Measurements from ENCODE around the gene AGAP1.

Gene AGAP1

DNA sequence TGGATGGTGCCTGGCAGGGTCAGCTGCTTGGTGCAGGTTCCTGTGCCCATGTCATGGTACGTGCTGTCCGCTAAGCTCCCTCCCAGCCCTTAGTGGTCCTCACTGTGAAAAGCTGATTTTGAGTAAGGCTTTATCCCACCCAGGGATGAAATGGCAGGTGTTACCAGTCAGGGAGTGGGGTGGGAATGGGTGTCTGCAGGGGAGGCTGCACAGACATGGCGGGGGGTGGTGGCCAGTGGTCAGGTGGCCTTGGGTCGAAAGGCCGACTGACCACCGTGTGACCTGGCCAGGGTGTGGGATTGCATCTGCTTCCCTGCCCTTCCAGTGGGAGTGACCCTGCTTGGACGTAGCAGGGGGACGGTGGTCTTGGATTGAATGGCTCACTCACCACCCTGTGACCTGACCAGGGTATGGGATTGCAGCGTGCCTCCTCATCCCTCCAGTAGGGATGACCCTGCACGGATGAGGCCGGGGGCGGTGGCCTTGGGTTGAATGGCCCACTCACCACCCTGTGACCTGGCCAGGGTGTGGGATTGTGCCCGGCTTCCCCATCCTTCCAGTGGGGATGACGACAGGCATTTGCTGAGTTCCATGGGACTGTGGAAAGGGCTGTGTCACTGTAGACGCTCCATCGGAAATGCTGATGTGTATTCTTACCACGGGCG, 29.8 kb downstream of the AGAP1 start:
- Histone ChIP-seq H3K9me3 (ENCODE audit: control insufficient read depth, low read length) (no peaks in the 10 kb centered on the region), H3K27me3 (replicated peaks; ENCODE audit: control insufficient read depth, insufficient read depth, low read length) (no peaks in the 10 kb centered on the region), H3K9ac (ENCODE audit: low read length) (no peak overlapping the region), H3K36me3 (ENCODE audit: control insufficient read depth, insufficient read depth, low read length, severe bottlenecking) (no peaks in the 10 kb centered on the region), H3K4me1 (ENCODE audit: control insufficient read depth, insufficient read depth, low read length) (peaks cover 6% of the 10 kb centered on the region), H3K4me3 (ENCODE audit: low read length) (no peak overlapping the region)
- DNase-seq (ENCODE audit: low read depth): no peak

DNA sequence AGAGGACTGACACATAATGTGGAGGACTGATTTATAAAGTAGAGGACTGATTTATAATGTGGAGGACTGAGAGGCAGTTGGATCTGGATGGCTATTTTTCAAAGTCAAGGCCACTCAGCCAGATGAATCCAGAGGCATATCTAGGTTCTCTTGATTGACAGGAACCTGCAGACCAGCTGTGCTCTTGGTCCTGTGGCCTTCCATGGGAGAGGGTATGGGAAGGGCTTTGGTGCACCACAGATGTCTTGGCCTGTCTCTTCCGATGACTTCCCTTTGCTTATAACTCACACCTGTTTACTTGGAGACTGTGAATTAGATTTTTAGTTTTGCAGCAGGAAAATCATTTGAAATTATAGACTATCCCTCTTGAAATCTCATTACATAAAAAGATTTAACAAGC, 32.3 kb downstream of the AGAP1 start:
- no peak for DNase-seq (ENCODE audit: low read depth)

GRCh38 chr2:235527806-235528469, 34.1 kb downstream of the AGAP1 start:
- Histone ChIP-seq H3K9me3 (ENCODE audit: control insufficient read depth, low read length) (no peaks in the 10 kb centered on the region), H3K36me3 (ENCODE audit: control insufficient read depth, insufficient read depth, low read length, severe bottlenecking) (no peaks in the 10 kb centered on the region), H3K27me3 (replicated peaks; ENCODE audit: control insufficient read depth, insufficient read depth, low read length) (no peaks in the 10 kb centered on the region), H3K9ac (ENCODE audit: low read length) (no peak overlapping the region), H3K4me3 (ENCODE audit: low read length) (no peak overlapping the region), H3K4me1 (ENCODE audit: control insufficient read depth, insufficient read depth, low read length) (no peaks in the 10 kb centered on the region)
- DNase-seq (ENCODE audit: low read depth): no peak

More for the DNA sequence above, 32.3 kb downstream of the AGAP1 start:
- H3K9me3 ChIP-seq (ENCODE audit: control insufficient read depth, low read length): no peaks in the 10 kb centered on the region
- H3K27me3 ChIP-seq (replicated peaks; ENCODE audit: control insufficient read depth, insufficient read depth, low read length): no peaks in the 10 kb centered on the region
- H3K4me3 ChIP-seq (ENCODE audit: low read length): no peak overlapping the region
- peaks cover 6% of the 10 kb centered on the region for H3K4me1 ChIP-seq (ENCODE audit: control insufficient read depth, insufficient read depth, low read length)
- H3K36me3 ChIP-seq (ENCODE audit: control insufficient read depth, insufficient read depth, low read length, severe bottlenecking): no peaks in the 10 kb centered on the region
- no peak overlapping the region for H3K9ac ChIP-seq (ENCODE audit: low read length)

DNA sequence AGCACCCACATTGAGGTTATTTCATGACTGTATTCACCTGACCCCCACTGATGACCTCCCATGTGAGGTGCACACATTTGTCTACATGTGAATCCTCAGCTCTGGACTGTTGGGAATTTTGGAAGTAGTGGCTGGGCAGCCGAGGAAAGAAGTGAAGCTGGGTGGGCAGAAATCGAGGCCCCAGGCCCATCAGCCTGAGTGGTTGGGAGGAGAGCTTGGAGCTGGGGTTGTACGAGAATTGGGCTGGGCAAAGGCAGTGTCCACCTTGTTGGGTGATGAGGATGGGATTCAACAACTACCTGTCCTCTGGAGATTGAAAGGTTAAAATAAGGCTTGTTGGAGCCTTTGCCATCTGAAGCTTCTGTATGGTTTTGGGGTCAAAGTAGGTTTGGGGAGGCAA, 35.8 kb downstream of the AGAP1 start:
- Histone ChIP-seq H3K36me3 (ENCODE audit: control insufficient read depth, insufficient read depth, low read length, severe bottlenecking) (no peaks in the 10 kb centered on the region), H3K27me3 (replicated peaks; ENCODE audit: control insufficient read depth, insufficient read depth, low read length) (no peaks in the 10 kb centered on the region), H3K4me3 (ENCODE audit: low read length) (no peak overlapping the region), H3K9ac (ENCODE audit: low read length) (no peak overlapping the region), H3K4me1 (ENCODE audit: control insufficient read depth, insufficient read depth, low read length) (no peaks in the 10 kb centered on the region), H3K9me3 (ENCODE audit: control insufficient read depth, low read length) (no peaks in the 10 kb centered on the region)
- DNase-seq (ENCODE audit: low read depth): no peak

DNA sequence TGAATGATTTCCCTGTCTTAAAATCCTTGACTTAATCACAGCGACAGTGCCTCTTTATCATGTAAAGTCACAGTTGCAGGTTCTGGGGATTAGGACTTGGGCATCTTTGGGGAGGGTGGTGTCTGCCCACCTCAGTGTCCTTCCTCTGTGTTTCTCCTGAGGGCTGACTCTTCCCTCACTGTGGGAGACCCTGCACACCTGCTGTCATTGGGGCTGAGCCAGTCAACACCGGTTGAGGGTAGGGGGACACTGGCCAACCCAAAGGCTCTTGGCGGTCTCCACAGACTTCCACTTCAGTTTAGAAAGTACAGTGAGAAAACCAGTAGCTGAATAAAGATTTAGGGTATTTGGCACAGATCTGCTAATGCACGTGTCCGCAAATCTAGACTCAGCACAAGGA, 36.9 kb downstream of the AGAP1 start:
- H3K4me3 ChIP-seq (ENCODE audit: low read length): no peak overlapping the region
- H3K36me3 ChIP-seq (ENCODE audit: control insufficient read depth, insufficient read depth, low read length, severe bottlenecking): no peaks in the 10 kb centered on the region
- no peak for DNase-seq (ENCODE audit: low read depth)
- no peaks in the 10 kb centered on the region for H3K9me3 ChIP-seq (ENCODE audit: control insufficient read depth, low read length)
- H3K4me1 ChIP-seq (ENCODE audit: control insufficient read depth, insufficient read depth, low read length): no peaks in the 10 kb centered on the region
- no peaks in the 10 kb centered on the region for H3K27me3 ChIP-seq (replicated peaks; ENCODE audit: control insufficient read depth, insufficient read depth, low read length)
- H3K9ac ChIP-seq (ENCODE audit: low read length): no peak overlapping the region

DNA sequence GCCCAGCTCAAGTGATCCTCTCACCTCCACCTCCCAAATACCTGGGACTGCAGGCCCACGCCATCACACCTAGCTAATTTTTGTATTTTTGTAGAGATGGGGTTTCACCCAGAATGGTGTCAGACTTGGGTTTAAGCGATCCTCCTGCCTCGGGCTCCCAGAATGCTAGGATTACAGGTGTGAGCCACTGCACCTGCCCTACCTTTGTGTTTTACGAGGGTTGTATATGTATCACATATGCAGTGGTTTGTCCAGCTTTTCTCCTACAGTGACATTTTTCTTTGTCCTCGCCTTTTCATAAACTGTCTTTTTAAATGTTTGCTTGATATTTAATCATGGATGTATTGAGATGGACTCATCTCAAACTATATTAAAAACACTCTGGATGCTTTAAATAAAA, 38.5 kb downstream of the AGAP1 start:
- H3K4me3 ChIP-seq (ENCODE audit: low read length): no peak overlapping the region
- H3K27me3 ChIP-seq (replicated peaks; ENCODE audit: control insufficient read depth, insufficient read depth, low read length): no peaks in the 10 kb centered on the region
- peaks cover under 1% of the 10 kb centered on the region for H3K4me1 ChIP-seq (ENCODE audit: control insufficient read depth, insufficient read depth, low read length)
- no peak overlapping the region for H3K9ac ChIP-seq (ENCODE audit: low read length)
- H3K9me3 ChIP-seq (ENCODE audit: control insufficient read depth, low read length): no peaks in the 10 kb centered on the region
- H3K36me3 ChIP-seq (ENCODE audit: control insufficient read depth, insufficient read depth, low read length, severe bottlenecking): no peaks in the 10 kb centered on the region
- DNase-seq (ENCODE audit: low read depth): no peak

GRCh38 chr2:235533198-235533597, 39.4 kb downstream of the AGAP1 start:
- H3K9ac ChIP-seq (ENCODE audit: low read length): no peak overlapping the region
- no peaks in the 10 kb centered on the region for H3K27me3 ChIP-seq (replicated peaks; ENCODE audit: control insufficient read depth, insufficient read depth, low read length)
- DNase-seq (ENCODE audit: low read depth): no peak
- H3K36me3 ChIP-seq (ENCODE audit: control insufficient read depth, insufficient read depth, low read length, severe bottlenecking): no peaks in the 10 kb centered on the region
- H3K4me1 ChIP-seq (ENCODE audit: control insufficient read depth, insufficient read depth, low read length): peaks cover 7% of the 10 kb centered on the region
- H3K9me3 ChIP-seq (ENCODE audit: control insufficient read depth, low read length): no peaks in the 10 kb centered on the region
- H3K4me3 ChIP-seq (ENCODE audit: low read length): no peak overlapping the region

GRCh38 chr2:235533616-235534385, 40.0 kb downstream of the AGAP1 start:
- Histone ChIP-seq H3K4me3 (ENCODE audit: low read length) (no peak overlapping the region), H3K27me3 (replicated peaks; ENCODE audit: control insufficient read depth, insufficient read depth, low read length) (no peaks in the 10 kb centered on the region), H3K9ac (ENCODE audit: low read length) (no peak overlapping the region), H3K4me1 (ENCODE audit: control insufficient read depth, insufficient read depth, low read length) (peaks cover 7% of the 10 kb centered on the region), H3K36me3 (ENCODE audit: control insufficient read depth, insufficient read depth, low read length, severe bottlenecking) (no peaks in the 10 kb centered on the region), H3K9me3 (ENCODE audit: control insufficient read depth, low read length) (no peaks in the 10 kb centered on the region)
- no peak for DNase-seq (ENCODE audit: low read depth)

- Histone ChIP-seq H3K4me3 (ENCODE audit: low read length) (no peak overlapping the region), H3K4me1 (ENCODE audit: control insufficient read depth, insufficient read depth, low read length) (peaks cover 7% of the 10 kb centered on the region)
- no peak for DNase-seq (ENCODE audit: low read depth)
These were observed 41.0 kb downstream of the AGAP1 start for GRCh38 chr2:235534678-235535422.

DNA sequence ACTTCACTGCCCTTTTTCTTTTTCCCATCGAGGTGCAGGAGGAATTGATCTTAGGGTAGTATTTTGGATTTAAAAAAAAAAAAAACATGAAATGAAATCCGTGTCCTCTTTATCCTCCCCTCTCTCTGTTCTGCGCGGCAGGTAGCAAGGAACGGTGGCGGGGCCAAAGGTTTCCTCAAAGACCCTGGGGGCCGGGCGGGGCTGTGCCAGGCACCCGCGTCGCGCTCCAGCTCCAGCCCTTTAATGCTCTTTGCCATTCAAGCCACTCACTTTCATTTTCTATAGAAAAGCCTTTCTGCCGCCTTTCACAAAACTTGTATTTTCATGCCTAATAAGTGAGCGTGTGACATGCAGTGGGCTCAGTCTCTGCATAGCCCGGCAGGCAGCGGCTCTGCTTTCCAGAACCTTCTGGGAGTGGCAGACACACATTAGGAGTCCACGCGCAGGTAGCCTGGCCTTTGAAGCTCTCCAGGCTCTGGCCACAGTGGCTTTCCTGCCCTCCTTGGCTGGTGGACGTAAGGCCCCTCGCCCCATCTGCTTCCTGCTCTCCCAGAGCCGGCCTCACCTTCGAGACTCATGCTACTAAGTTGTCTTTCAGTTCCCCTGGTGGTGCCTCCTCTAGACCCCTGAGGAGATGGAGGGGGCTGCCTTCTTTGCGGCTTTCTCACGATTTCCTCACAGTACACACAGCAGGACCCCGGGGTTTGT, 41.7 kb downstream of the AGAP1 start:
- Histone ChIP-seq H3K9ac (ENCODE audit: low read length) (no peak overlapping the region), H3K36me3 (ENCODE audit: control insufficient read depth, insufficient read depth, low read length, severe bottlenecking) (no peaks in the 10 kb centered on the region), H3K4me3 (ENCODE audit: low read length) (no peak overlapping the region), H3K4me1 (ENCODE audit: control insufficient read depth, insufficient read depth, low read length) (peaks cover 7% of the 10 kb centered on the region), H3K9me3 (ENCODE audit: control insufficient read depth, low read length) (no peaks in the 10 kb centered on the region), H3K27me3 (replicated peaks; ENCODE audit: control insufficient read depth, insufficient read depth, low read length) (no peaks in the 10 kb centered on the region)
- DNase-seq (ENCODE audit: low read depth): no peak

More at GRCh38 chr2:235534678-235535422, 41.0 kb downstream of the AGAP1 start:
- Histone ChIP-seq H3K27me3 (replicated peaks; ENCODE audit: control insufficient read depth, insufficient read depth, low read length) (no peaks in the 10 kb centered on the region), H3K9me3 (ENCODE audit: control insufficient read depth, low read length) (no peaks in the 10 kb centered on the region), H3K36me3 (ENCODE audit: control insufficient read depth, insufficient read depth, low read length, severe bottlenecking) (no peaks in the 10 kb centered on the region), H3K9ac (ENCODE audit: low read length) (no peak overlapping the region)
